Hepatocyte (in vitro differentiated cells): ENCODE results near the gene ARFGAP1.

ENCODE experiments used
- CTCF ChIP-seq: fragments of 200-600 bp; sonication (generic); IDR thresholded peaks from 2 replicates; pipeline ENCODE4 v1.5.1; 2016; ENCODE audit warnings: antibody characterized with exemption, mild to moderate bottlenecking; ENCODE audit not compliant: poor library complexity
- EZH2phosphoT487 ChIP-seq: fragments of 200-600 bp; sonication (generic); IDR thresholded peaks from one replicate; pipeline ENCODE4 v1.6.1; 2018; ENCODE audit warnings: antibody characterized with exemption, mild to moderate bottlenecking, low read depth, moderate library complexity; ENCODE audit not compliant: unreplicated experiment, severe bottlenecking

GRCh38 chr20:63283397-63284082, 10.9 kb downstream of the ARFGAP1 start:
- TF ChIP-seq CTCF: no peak
- TF ChIP-seq EZH2phosphoT487: no peak
